ENCODE results near the gene SPINK6.

- TF ChIP-seq POLR2AphosphoS5 (IDR thresholded peaks at IDR 0.05; ENCODE audit: borderline replicate concordance, low read depth, low read length) (no peak), EZH2 (IDR thresholded peaks at IDR 0.05) (no peak), FOXP2 (optimal IDR thresholded peaks at IDR 0.05; ENCODE audit: control extremely low read depth, extremely low read length, insufficient read depth) (no peak)
These were observed 27.0 kb downstream of the SPINK6 start for GRCh38 chr5:148229840-148230239.

All from SK-N-MC (cell line).